HEK293 (cell line): ENCODE measurements around the gene PDE6C.

ENCODE experiments used
- CTCF ChIA-PET: fragments of 350-600 bp; formaldehyde crosslinking; extraction: SDS; loops from one replicate; lab custom pipeline; 2021; ENCODE audit warnings: antibody characterized with exemption; lab: Yijun Ruan, JAX
- POLR2A ChIA-PET: fragments of 300-600 bp; formaldehyde crosslinking; extraction: SDS; loops from one replicate; lab custom pipeline; 2020; ENCODE audit warnings: antibody characterized with exemption, inconsistent platforms; lab: Yijun Ruan, JAX
- H3K27ac ChIP-seq: fragments of 200-500 bp; sonication (Bioruptor generic); 2 replicates; pipeline ENCODE4 v1.5.1; 2014; ENCODE audit warnings: low read depth, low read length, control low read depth, inconsistent platforms; ENCODE audit errors: extremely low read depth
- H3K36me3 ChIP-seq, 2 experiments: fragments of 200-500 bp in 1 of 2; sonication (Bioruptor generic) in 1 of 2; 1 replicate in 1 of 2; 2 replicates in 1 of 2; pipeline ENCODE4 v1.5.1; 2014 to 2017; ENCODE audit warnings: inconsistent platforms in 2 of 2, low read length in 2 of 2; ENCODE audit not compliant: control insufficient read depth in 2 of 2, insufficient read depth in 1 of 2
- H3K4me1 ChIP-seq: fragments of 200-500 bp; sonication (Bioruptor generic); 2 replicates; pipeline ENCODE4 v1.5.1; 2014; ENCODE audit warnings: mild to moderate bottlenecking, low read length, inconsistent platforms; ENCODE audit not compliant: control insufficient read depth, insufficient read depth
- H3K4me3 ChIP-seq: 2 replicates; pipeline ENCODE4 v1.5.1; 2011; ENCODE audit warnings: low read depth, mild to moderate bottlenecking, control low read depth, low read length, moderate library complexity
- H3K9me3 ChIP-seq: fragments of 200-500 bp; sonication (Bioruptor generic); 2 replicates; pipeline ENCODE4 v1.5.1; 2014; ENCODE audit warnings: low read depth, low read length, inconsistent platforms; ENCODE audit not compliant: control insufficient read depth, insufficient read depth
- BCL11B ChIP-seq: fragments of 450-650 bp; formaldehyde crosslinking; IDR thresholded peaks from 2 replicates; pipeline ENCODE4 v1.5.1; 2016; ENCODE audit warnings: low read depth, missing biosample characterization, missing genetic modification characterization
- ELK4 ChIP-seq: IDR thresholded peaks from 2 replicates; pipeline ENCODE4 v1.6.1; 2011; ENCODE audit warnings: mild to moderate bottlenecking, low read depth, low read length, borderline replicate concordance
- PBX3 ChIP-seq: sonication (generic); formaldehyde crosslinking; IDR thresholded peaks from 2 replicates; pipeline ENCODE4 v1.8.1; 2022; ENCODE audit warnings: mild to moderate bottlenecking, moderate library complexity, missing genetic modification reagents
- ZBTB20 ChIP-seq: fragments of 450-650 bp; formaldehyde crosslinking; IDR thresholded peaks from 2 replicates; pipeline ENCODE4 v1.5.1; 2016; ENCODE audit warnings: missing biosample characterization, missing genetic modification characterization
- ZBTB8A ChIP-seq: fragments of 450-650 bp; formaldehyde crosslinking; IDR thresholded peaks from 2 replicates; pipeline ENCODE4 v1.5.1; 2016; ENCODE audit warnings: missing biosample characterization, missing genetic modification characterization
- ZIC2 ChIP-seq: fragments of 450-650 bp; formaldehyde crosslinking; IDR thresholded peaks from 2 replicates; pipeline ENCODE4 v1.5.1; 2016; ENCODE audit warnings: missing biosample characterization, missing genetic modification characterization
- ZNF239 ChIP-seq: fragments of 450-650 bp; formaldehyde crosslinking; IDR thresholded peaks from 2 replicates; pipeline ENCODE4 v1.5.1; 2016; ENCODE audit warnings: missing biosample characterization, missing genetic modification characterization
- ZNF324 ChIP-seq: fragments of 450-650 bp; formaldehyde crosslinking; IDR thresholded peaks from 2 replicates; pipeline ENCODE4 v1.5.1; 2016; ENCODE audit warnings: missing biosample characterization, missing genetic modification characterization
- ZNF354C ChIP-seq: fragments of 450-650 bp; formaldehyde crosslinking; IDR thresholded peaks from 2 replicates; pipeline ENCODE4 v1.5.1; 2016; ENCODE audit warnings: missing biosample characterization, missing genetic modification characterization, low read depth, borderline replicate concordance
- ZNF37A ChIP-seq: fragments of 450-650 bp; IDR thresholded peaks from 2 replicates; pipeline ENCODE4 v1.5.1; 2018; ENCODE audit warnings: missing biosample characterization, missing genetic modification characterization
- ZNF654 ChIP-seq: fragments of 450-650 bp; formaldehyde crosslinking; IDR thresholded peaks from 2 replicates; pipeline ENCODE4 v1.5.1; 2016; ENCODE audit warnings: low read depth, missing biosample characterization, missing genetic modification characterization
- ZNF747 ChIP-seq: fragments of 450-650 bp; formaldehyde crosslinking; IDR thresholded peaks from 2 replicates; pipeline ENCODE4 v1.5.1; 2016; ENCODE audit warnings: missing biosample characterization, missing genetic modification characterization
- TF ChIP-seq, protein P1 (sequence below): fragments of 450-650 bp; formaldehyde crosslinking; IDR thresholded peaks from 2 replicates; pipeline ENCODE4 v1.5.1; 2017; ENCODE audit warnings: missing biosample characterization, missing genetic modification characterization
- TF ChIP-seq, protein P2 (sequence below): fragments of 450-650 bp; formaldehyde crosslinking; IDR thresholded peaks from 2 replicates; pipeline ENCODE4 v1.5.1; 2016; ENCODE audit warnings: missing biosample characterization, missing genetic modification characterization

The PDE6C gene

GRCh38 chr10:93593749-93594148 lies 18.6 kb upstream of the PDE6C start:
- no peaks in the 10 kb centered on the region for H3K4me1 ChIP-seq
- H3K9me3 ChIP-seq, result no peaks in the 10 kb centered on the region
- ChIA-PET POLR2A (no interaction called here), CTCF (no interaction called here)
- TF ChIP-seq ZNF37A (tag by site-specific recombination), result no peak
- TF ChIP-seq, protein P1, sequence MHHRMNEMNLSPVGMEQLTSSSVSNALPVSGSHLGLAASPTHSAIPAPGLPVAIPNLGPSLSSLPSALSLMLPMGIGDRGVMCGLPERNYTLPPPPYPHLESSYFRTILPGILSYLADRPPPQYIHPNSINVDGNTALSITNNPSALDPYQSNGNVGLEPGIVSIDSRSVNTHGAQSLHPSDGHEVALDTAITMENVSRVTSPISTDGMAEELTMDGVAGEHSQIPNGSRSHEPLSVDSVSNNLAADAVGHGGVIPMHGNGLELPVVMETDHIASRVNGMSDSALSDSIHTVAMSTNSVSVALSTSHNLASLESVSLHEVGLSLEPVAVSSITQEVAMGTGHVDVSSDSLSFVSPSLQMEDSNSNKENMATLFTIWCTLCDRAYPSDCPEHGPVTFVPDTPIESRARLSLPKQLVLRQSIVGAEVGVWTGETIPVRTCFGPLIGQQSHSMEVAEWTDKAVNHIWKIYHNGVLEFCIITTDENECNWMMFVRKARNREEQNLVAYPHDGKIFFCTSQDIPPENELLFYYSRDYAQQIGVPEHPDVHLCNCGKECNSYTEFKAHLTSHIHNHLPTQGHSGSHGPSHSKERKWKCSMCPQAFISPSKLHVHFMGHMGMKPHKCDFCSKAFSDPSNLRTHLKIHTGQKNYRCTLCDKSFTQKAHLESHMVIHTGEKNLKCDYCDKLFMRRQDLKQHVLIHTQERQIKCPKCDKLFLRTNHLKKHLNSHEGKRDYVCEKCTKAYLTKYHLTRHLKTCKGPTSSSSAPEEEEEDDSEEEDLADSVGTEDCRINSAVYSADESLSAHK (tag by site-specific recombination), result no peak
- TF ChIP-seq BCL11B, result no peak
- H3K36me3 ChIP-seq, result no peaks in the 10 kb centered on the region
- no peak overlapping the region for H3K4me3 ChIP-seq
- H3K27ac ChIP-seq, result no peak overlapping the region

DNA sequence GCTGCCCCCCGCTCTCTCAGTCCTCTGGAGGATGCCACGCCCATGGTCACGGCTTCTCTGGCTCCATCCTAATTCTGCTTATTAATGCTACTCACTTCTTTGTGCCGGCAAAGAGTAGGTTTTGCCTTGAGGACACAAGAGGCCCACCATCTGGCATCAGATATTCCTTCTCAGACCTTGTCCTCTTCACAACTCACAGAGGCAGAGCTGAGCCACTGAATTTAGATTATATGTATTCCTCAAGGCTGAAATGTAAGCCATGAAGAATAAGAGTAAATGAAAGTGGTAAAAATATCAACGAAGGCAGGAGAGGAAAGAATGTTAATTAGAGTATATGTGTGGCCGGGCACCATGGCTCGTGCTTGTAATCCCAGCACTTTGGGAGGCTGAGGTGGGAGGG lies 17.8 kb upstream of the PDE6C start:
- TF ChIP-seq, protein P2, sequence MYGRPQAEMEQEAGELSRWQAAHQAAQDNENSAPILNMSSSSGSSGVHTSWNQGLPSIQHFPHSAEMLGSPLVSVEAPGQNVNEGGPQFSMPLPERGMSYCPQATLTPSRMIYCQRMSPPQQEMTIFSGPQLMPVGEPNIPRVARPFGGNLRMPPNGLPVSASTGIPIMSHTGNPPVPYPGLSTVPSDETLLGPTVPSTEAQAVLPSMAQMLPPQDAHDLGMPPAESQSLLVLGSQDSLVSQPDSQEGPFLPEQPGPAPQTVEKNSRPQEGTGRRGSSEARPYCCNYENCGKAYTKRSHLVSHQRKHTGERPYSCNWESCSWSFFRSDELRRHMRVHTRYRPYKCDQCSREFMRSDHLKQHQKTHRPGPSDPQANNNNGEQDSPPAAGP (tag by site-specific recombination), result no peak
- TF ChIP-seq ZNF354C (no peak), ELK4 (no peak), PBX3 (CRISPR knock-in tag) (no peak), ZNF747 (tag by site-specific recombination) (no peak), ZBTB20 (tag by site-specific recombination) (no peak), ZNF654 (tag by site-specific recombination) (no peak), ZBTB8A (tag by site-specific recombination) (no peak), ZNF239 (tag by site-specific recombination) (no peak)
- H3K36me3 ChIP-seq, result no peaks in the 10 kb centered on the region
- POLR2A ChIA-PET, result no interaction called here

DNA sequence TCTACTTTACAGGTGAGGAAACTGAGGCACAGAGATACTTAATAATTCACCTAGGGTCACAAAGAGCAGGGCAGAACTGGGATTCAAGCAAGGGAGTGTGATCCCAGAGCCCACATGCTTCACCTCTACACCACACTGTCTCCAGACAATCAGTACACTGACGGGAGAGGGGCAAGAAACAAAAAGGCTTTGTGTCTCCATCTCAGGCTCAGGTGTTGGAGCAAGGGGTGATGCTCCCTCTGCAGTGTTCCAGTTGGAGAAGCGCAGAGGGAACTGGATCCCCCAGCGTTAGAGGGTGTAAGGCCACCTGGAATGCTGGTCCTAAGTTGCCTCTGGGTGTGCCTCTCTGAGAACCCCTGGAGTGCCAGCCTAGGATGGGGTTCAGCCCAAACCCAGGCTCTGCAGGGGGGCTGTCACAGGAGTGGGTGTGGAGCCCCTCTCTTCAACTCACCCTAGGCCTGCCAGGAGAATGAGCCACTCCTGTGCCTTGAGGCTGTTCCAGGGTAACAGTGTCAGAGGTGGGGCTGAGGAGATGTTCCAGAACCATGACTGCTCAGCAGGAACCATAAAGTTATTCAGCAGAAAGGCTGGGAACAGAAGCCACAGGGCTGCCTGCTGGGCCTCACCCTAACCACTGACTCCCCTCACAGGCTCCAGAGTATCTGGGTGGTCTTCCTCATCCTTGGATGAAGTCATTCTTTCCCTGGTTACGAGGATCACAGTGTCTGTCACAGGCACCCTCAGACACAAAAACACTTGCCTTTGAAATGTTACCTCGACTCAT lies 16.8 kb upstream of the PDE6C start:
- H3K4me1 ChIP-seq, result no peaks in the 10 kb centered on the region
- TF ChIP-seq ZIC2 (tag by site-specific recombination) (peak; percentile 65), ZNF324 (tag by site-specific recombination) (no peak)
- H3K9me3 ChIP-seq, result no peaks in the 10 kb centered on the region
- no peak overlapping the region for H3K27ac ChIP-seq
- ChIA-PET CTCF (interaction anchor here (0.5 to 0.7 kb wide), 3 partner anchors 53 to 658 kb away, joined by 3 read pairs; no protein-coding TSS in a partner anchor), POLR2A (no interaction called here)
- H3K4me3 ChIP-seq, result no peak overlapping the region
- H3K36me3 ChIP-seq, result no peaks in the 10 kb centered on the region

More for the DNA sequence above, 17.8 kb upstream of the PDE6C start:
- Histone ChIP-seq H3K9me3 (no peaks in the 10 kb centered on the region), H3K4me1 (no peaks in the 10 kb centered on the region), H3K4me3 (no peak overlapping the region), H3K27ac (no peak overlapping the region)
- CTCF ChIA-PET, result no interaction called here
